Measurements from ENCODE around the gene NOX3. TPM values are rescaled to one million over a fixed set of nuclear protein-coding genes. Genes with fewer than 3 reads are reported as not detected.

Gene NOX3
- total RNA-seq, 1 experiment from 2014 or later: not detected

DNA sequence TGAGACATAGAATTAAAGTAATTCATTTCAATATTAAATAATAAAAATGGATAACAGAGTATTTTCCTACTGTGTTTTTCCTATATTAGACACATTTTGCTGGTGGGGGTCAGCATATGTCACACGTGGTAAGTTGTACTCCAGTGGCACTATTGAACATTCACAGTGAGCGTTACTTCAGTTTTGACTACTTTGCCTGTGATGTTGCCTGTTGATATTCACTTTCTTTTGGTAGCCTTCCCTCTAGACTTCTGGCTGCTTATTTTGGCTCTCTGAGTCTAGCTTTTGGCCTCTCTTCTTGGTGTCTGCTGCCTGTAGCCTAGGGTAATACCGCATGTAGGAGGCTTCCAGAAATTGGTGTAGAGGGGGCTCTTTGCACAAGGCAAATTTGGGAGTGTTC lies 76.9 kb downstream of the NOX3 start:
- no peak overlapping the region for H3K4me3 Mint-ChIP-seq (ENCODE audit: unreplicated experiment)

DNA sequence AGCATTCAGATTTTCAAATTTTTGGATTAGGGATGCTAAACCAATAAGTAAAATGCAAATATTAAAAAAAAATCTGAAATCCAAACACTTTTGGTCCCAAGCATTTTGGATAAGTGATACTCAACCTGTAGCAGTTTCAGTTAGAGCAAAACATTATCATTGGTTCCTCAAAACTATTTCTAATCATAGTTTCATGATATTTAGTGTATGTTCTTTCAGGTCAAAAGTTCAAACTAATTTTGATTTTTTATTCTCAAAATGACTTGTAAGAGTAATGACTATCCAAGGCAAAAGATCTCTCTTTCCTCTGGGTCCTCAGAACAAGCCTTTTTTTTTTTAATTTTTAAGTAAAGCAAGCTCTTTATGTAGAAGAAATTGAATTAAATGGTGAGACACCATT lies 77.4 kb downstream of the NOX3 start:
- TF ChIP-seq, protein P1, sequence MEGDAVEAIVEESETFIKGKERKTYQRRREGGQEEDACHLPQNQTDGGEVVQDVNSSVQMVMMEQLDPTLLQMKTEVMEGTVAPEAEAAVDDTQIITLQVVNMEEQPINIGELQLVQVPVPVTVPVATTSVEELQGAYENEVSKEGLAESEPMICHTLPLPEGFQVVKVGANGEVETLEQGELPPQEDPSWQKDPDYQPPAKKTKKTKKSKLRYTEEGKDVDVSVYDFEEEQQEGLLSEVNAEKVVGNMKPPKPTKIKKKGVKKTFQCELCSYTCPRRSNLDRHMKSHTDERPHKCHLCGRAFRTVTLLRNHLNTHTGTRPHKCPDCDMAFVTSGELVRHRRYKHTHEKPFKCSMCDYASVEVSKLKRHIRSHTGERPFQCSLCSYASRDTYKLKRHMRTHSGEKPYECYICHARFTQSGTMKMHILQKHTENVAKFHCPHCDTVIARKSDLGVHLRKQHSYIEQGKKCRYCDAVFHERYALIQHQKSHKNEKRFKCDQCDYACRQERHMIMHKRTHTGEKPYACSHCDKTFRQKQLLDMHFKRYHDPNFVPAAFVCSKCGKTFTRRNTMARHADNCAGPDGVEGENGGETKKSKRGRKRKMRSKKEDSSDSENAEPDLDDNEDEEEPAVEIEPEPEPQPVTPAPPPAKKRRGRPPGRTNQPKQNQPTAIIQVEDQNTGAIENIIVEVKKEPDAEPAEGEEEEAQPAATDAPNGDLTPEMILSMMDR (IDR thresholded peaks at IDR 0.05; ENCODE audit: unreplicated experiment): no peak
- ChIA-PET POLR2A (no interaction called here), CTCF (interaction anchor here (0.6 kb wide), 1 partner anchor 933 kb away, joined by 3 read pairs; no protein-coding TSS in a partner anchor)
- Mint-ChIP-seq H3K4me3 (ENCODE audit: unreplicated experiment) (no peak overlapping the region), H3K36me3 (ENCODE audit: insufficient read depth, unreplicated experiment) (no peaks in the 10 kb centered on the region), H3K9me3 (ENCODE audit: unreplicated experiment) (no peaks in the 10 kb centered on the region), H3K4me1 (ENCODE audit: insufficient read depth, unreplicated experiment) (peaks cover 4% of the 10 kb centered on the region), H3K27ac (ENCODE audit: low read depth, unreplicated experiment) (no peak overlapping the region), H3K27me3 (ENCODE audit: insufficient read depth, unreplicated experiment) (no peaks in the 10 kb centered on the region)
- no TSS peak for BruUV-seq (replicated peaks)
- intact Hi-C loops (cut with micrococcal nuclease): no loop called here
- DNase-seq (ENCODE audit: unreplicated experiment): no peak

More for the DNA sequence above, 76.9 kb downstream of the NOX3 start:
- BruUV-seq (replicated peaks): no TSS peak
- peaks cover 4% of the 10 kb centered on the region for H3K4me1 Mint-ChIP-seq (ENCODE audit: insufficient read depth, unreplicated experiment)
- no peaks in the 10 kb centered on the region for H3K36me3 Mint-ChIP-seq (ENCODE audit: insufficient read depth, unreplicated experiment)
- no peak overlapping the region for H3K27ac Mint-ChIP-seq (ENCODE audit: low read depth, unreplicated experiment)
- DNase-seq (ENCODE audit: unreplicated experiment): no peak
- no peaks in the 10 kb centered on the region for H3K27me3 Mint-ChIP-seq (ENCODE audit: insufficient read depth, unreplicated experiment)
- CTCF ChIA-PET: interaction anchor here (0.6 kb wide), 1 partner anchor 933 kb away, joined by 3 read pairs; no protein-coding TSS in a partner anchor
- intact Hi-C loops (cut with micrococcal nuclease): no loop called here
- TF ChIP-seq, protein P1 (IDR thresholded peaks at IDR 0.05; ENCODE audit: unreplicated experiment): no peak
- no peaks in the 10 kb centered on the region for H3K9me3 Mint-ChIP-seq (ENCODE audit: unreplicated experiment)
- POLR2A ChIA-PET: no interaction called here

GRCh38 chr6:155377061-155377460 lies 78.6 kb downstream of the NOX3 start:
- peaks cover 4% of the 10 kb centered on the region for H3K4me1 Mint-ChIP-seq (ENCODE audit: insufficient read depth, unreplicated experiment)
- no peaks in the 10 kb centered on the region for H3K36me3 Mint-ChIP-seq (ENCODE audit: insufficient read depth, unreplicated experiment)
- ChIA-PET POLR2A (no interaction called here), CTCF (no interaction called here)
- DNase-seq (ENCODE audit: unreplicated experiment): peak; percentile 24
- no peaks in the 10 kb centered on the region for H3K27me3 Mint-ChIP-seq (ENCODE audit: insufficient read depth, unreplicated experiment)
- H3K27ac Mint-ChIP-seq (ENCODE audit: low read depth, unreplicated experiment): no peak overlapping the region
- no peak overlapping the region for H3K4me3 Mint-ChIP-seq (ENCODE audit: unreplicated experiment)
- intact Hi-C loops (cut with micrococcal nuclease): no loop called here
- no TSS peak for BruUV-seq (replicated peaks)
- no peaks in the 10 kb centered on the region for H3K9me3 Mint-ChIP-seq (ENCODE audit: unreplicated experiment)
- TF ChIP-seq, protein P1 (IDR thresholded peaks at IDR 0.05; ENCODE audit: unreplicated experiment): no peak

DNA sequence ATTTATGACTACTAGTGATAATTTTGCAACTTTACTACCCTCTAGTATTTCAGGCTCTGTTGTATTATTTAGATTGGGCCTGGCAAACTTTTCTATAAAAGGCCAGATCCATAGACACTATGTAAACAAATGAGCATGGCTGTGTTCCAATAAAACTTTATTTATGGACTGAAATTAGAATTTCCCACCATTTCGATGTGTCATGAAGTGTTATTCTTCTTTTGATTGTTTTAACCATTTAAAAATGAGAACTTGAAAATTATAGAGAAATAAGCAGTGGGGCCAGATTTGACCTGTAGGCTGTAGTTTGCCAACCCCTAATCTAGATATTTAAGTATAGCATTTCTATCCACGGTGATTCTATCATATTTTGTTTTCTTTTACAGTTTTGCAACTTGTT lies 79.8 kb downstream of the NOX3 start:
- Mint-ChIP-seq H3K27ac (ENCODE audit: low read depth, unreplicated experiment) (no peak overlapping the region), H3K27me3 (ENCODE audit: insufficient read depth, unreplicated experiment) (no peaks in the 10 kb centered on the region), H3K36me3 (ENCODE audit: insufficient read depth, unreplicated experiment) (no peaks in the 10 kb centered on the region), H3K9me3 (ENCODE audit: unreplicated experiment) (no peaks in the 10 kb centered on the region), H3K4me1 (ENCODE audit: insufficient read depth, unreplicated experiment) (peaks cover 4% of the 10 kb centered on the region), H3K4me3 (ENCODE audit: unreplicated experiment) (no peak overlapping the region)
- CTCF ChIA-PET: no interaction called here
- TF ChIP-seq, protein P1 (IDR thresholded peaks at IDR 0.05; ENCODE audit: unreplicated experiment): no peak
- no peak for DNase-seq (ENCODE audit: unreplicated experiment)
- BruUV-seq (replicated peaks): no TSS peak
- intact Hi-C loops (cut with micrococcal nuclease): no loop called here
- POLR2A ChIA-PET: interaction anchor here (1.2 kb wide), 1 partner anchor 25 kb away, joined by 3 read pairs; no protein-coding TSS in a partner anchor
